ENCODE data around the gene CRAT.

Gene CRAT

GRCh38 chr9:129058965-129059795 lies 51.4 kb downstream of the CRAT start:
- no peak for DNase-seq

GRCh38 chr9:129054163-129054851 lies 56.3 kb downstream of the CRAT start:
- no peak for DNase-seq

GRCh38 chr9:129053020-129053419 lies 57.6 kb downstream of the CRAT start:
- DNase-seq, result no peak

- DNase-seq, result no peak
Observed at GRCh38 chr9:129052592-129052991, 58.0 kb downstream of the CRAT start.

All from activated CD4-positive, alpha-beta T cell treated with anti-CD3 and anti-CD28 coated beads for 4 hours (primary cell).